ENCODE results near the gene TRABD2A.

Gene TRABD2A

GRCh38 chr2:84911135-84911678, 30.3 kb upstream of the TRABD2A start:
- no peak for DNase-seq (ENCODE audit: low read depth in 1 of 2, low spot score in 1 of 2)
- TF ChIP-seq CTCF (IDR thresholded peaks at IDR 0.05; ENCODE audit: insufficient read depth, low read length) (no peak), SPI1 (IDR thresholded peaks at IDR 0.05; ENCODE audit: borderline replicate concordance, low read depth) (no peak), POLR2AphosphoS5 (IDR thresholded peaks at IDR 0.05; ENCODE audit: low read depth) (no peak), GABPA (IDR thresholded peaks at IDR 0.05; ENCODE audit: low read depth) (no peak), REST (IDR thresholded peaks at IDR 0.05; ENCODE audit: insufficient replicate concordance, low read depth) (no peak)
- no peak overlapping the region for H3K4me3 ChIP-seq (replicated peaks; ENCODE audit: insufficient read depth, low read length)
- H3K27ac ChIP-seq (replicated peaks): no peak overlapping the region
- no peaks in the 10 kb centered on the region for H3K27me3 ChIP-seq (ENCODE audit: insufficient read depth, poor library complexity, severe bottlenecking)

GRCh38 chr2:84908948-84909713, 28.2 kb upstream of the TRABD2A start:
- no peak for TF ChIP-seq POLR2AphosphoS5 (IDR thresholded peaks at IDR 0.05; ENCODE audit: low read depth)
- no peak for TF ChIP-seq REST (IDR thresholded peaks at IDR 0.05; ENCODE audit: insufficient replicate concordance, low read depth)
- TF ChIP-seq SPI1 (IDR thresholded peaks at IDR 0.05; ENCODE audit: borderline replicate concordance, low read depth): no peak
- no peak for TF ChIP-seq CTCF (IDR thresholded peaks at IDR 0.05; ENCODE audit: insufficient read depth, low read length)
- TF ChIP-seq GABPA (IDR thresholded peaks at IDR 0.05; ENCODE audit: low read depth): no peak
- no peak for DNase-seq (ENCODE audit: low read depth in 1 of 2, low spot score in 1 of 2)
- no peaks in the 10 kb centered on the region for H3K27me3 ChIP-seq (ENCODE audit: insufficient read depth, poor library complexity, severe bottlenecking)
- H3K4me3 ChIP-seq (replicated peaks; ENCODE audit: insufficient read depth, low read length): no peak overlapping the region
- no peak overlapping the region for H3K27ac ChIP-seq (replicated peaks)

- DNase-seq (ENCODE audit: low read depth in 1 of 2, low spot score in 1 of 2): peak; percentile 58 to 73
- H3K4me3 ChIP-seq (replicated peaks; ENCODE audit: insufficient read depth, low read length): peak overlapping the region; percentile 81
- TF ChIP-seq CTCF (IDR thresholded peaks at IDR 0.05; ENCODE audit: insufficient read depth, low read length) (no peak), GABPA (IDR thresholded peaks at IDR 0.05; ENCODE audit: low read depth) (no peak), SPI1 (IDR thresholded peaks at IDR 0.05; ENCODE audit: borderline replicate concordance, low read depth) (peak; percentile 94), POLR2AphosphoS5 (IDR thresholded peaks at IDR 0.05; ENCODE audit: low read depth) (no peak; the same call in 1 of the 2 replicates), REST (IDR thresholded peaks at IDR 0.05; ENCODE audit: insufficient replicate concordance, low read depth) (no peak)
- H3K27ac ChIP-seq (replicated peaks): peak overlapping the region; percentile 70
- no peaks in the 10 kb centered on the region for H3K27me3 ChIP-seq (ENCODE audit: insufficient read depth, poor library complexity, severe bottlenecking)
Measured at GRCh38 chr2:84906900-84907714, 26.2 kb upstream of the TRABD2A start.
